ENCODE measurements around the gene BEND2.

The BEND2 gene

GRCh38 chrX:18158963-18159362 is 61.7 kb downstream of the BEND2 start:
- Mint-ChIP-seq H3K27ac (no peak overlapping the region), H3K4me3 (no peak overlapping the region), H3K4me1 (no peaks in the 10 kb centered on the region), H3K9me3 (peaks cover 9% of the 10 kb centered on the region), H3K36me3 (ENCODE audit: low read depth) (no peaks in the 10 kb centered on the region), H3K27me3 (ENCODE audit: low read depth) (peaks cover 4% of the 10 kb centered on the region)
- no peak for TF ChIP-seq CTCF (IDR thresholded peaks at IDR 0.05; ENCODE audit: unreplicated experiment in 3 of 3)

- TF ChIP-seq CTCF (IDR thresholded peaks at IDR 0.05; ENCODE audit: unreplicated experiment in 3 of 3): no peak
- no peaks in the 10 kb centered on the region for H3K36me3 Mint-ChIP-seq (ENCODE audit: low read depth)
- H3K27ac Mint-ChIP-seq: no peak overlapping the region
- H3K4me3 Mint-ChIP-seq: no peak overlapping the region
- peaks cover 6% of the 10 kb centered on the region for H3K9me3 Mint-ChIP-seq
- H3K27me3 Mint-ChIP-seq (ENCODE audit: low read depth): peaks cover 6% of the 10 kb centered on the region
- no peaks in the 10 kb centered on the region for H3K4me1 Mint-ChIP-seq
Measured at GRCh38 chrX:18151649-18152048, 69.0 kb downstream of the BEND2 start.

GRCh38 chrX:18151157-18151556 is 69.5 kb downstream of the BEND2 start:
- no peaks in the 10 kb centered on the region for H3K4me1 Mint-ChIP-seq
- H3K9me3 Mint-ChIP-seq: peaks cover 5% of the 10 kb centered on the region
- H3K27ac Mint-ChIP-seq: no peak overlapping the region
- H3K27me3 Mint-ChIP-seq (ENCODE audit: low read depth): peaks cover 6% of the 10 kb centered on the region
- H3K36me3 Mint-ChIP-seq (ENCODE audit: low read depth): no peaks in the 10 kb centered on the region
- TF ChIP-seq CTCF (IDR thresholded peaks at IDR 0.05; ENCODE audit: unreplicated experiment in 3 of 3): no peak
- H3K4me3 Mint-ChIP-seq: no peak overlapping the region

- no peak for TF ChIP-seq CTCF (IDR thresholded peaks at IDR 0.05; ENCODE audit: unreplicated experiment in 3 of 3)
- no peaks in the 10 kb centered on the region for H3K36me3 Mint-ChIP-seq (ENCODE audit: low read depth)
- H3K9me3 Mint-ChIP-seq: peaks cover 5% of the 10 kb centered on the region
- peaks cover 3% of the 10 kb centered on the region for H3K27me3 Mint-ChIP-seq (ENCODE audit: low read depth)
- H3K4me1 Mint-ChIP-seq: no peaks in the 10 kb centered on the region
- no peak overlapping the region for H3K27ac Mint-ChIP-seq
- no peak overlapping the region for H3K4me3 Mint-ChIP-seq
Measured at GRCh38 chrX:18149454-18149853, 71.2 kb downstream of the BEND2 start.

- H3K27me3 Mint-ChIP-seq (ENCODE audit: low read depth): peaks cover 3% of the 10 kb centered on the region
- peaks cover 7% of the 10 kb centered on the region for H3K9me3 Mint-ChIP-seq
- no peak overlapping the region for H3K4me3 Mint-ChIP-seq
- no peak for TF ChIP-seq CTCF (IDR thresholded peaks at IDR 0.05; ENCODE audit: unreplicated experiment in 3 of 3)
- no peak overlapping the region for H3K27ac Mint-ChIP-seq
- no peaks in the 10 kb centered on the region for H3K4me1 Mint-ChIP-seq
- H3K36me3 Mint-ChIP-seq (ENCODE audit: low read depth): no peaks in the 10 kb centered on the region
Measured at GRCh38 chrX:18146954-18147353, 73.7 kb downstream of the BEND2 start.

- H3K27me3 Mint-ChIP-seq (ENCODE audit: low read depth): peaks cover 7% of the 10 kb centered on the region
- no peaks in the 10 kb centered on the region for H3K36me3 Mint-ChIP-seq (ENCODE audit: low read depth)
- TF ChIP-seq CTCF (IDR thresholded peaks at IDR 0.05; ENCODE audit: unreplicated experiment in 3 of 3): no peak
- H3K4me3 Mint-ChIP-seq: no peak overlapping the region
- no peak overlapping the region for H3K27ac Mint-ChIP-seq
- no peaks in the 10 kb centered on the region for H3K4me1 Mint-ChIP-seq
- H3K9me3 Mint-ChIP-seq: peaks cover 3% of the 10 kb centered on the region
Measured at GRCh38 chrX:18146009-18146408, 74.7 kb downstream of the BEND2 start.

Measured in nephron (organoid).